ENCODE measurements around the gene ANKRD24.

DNA sequence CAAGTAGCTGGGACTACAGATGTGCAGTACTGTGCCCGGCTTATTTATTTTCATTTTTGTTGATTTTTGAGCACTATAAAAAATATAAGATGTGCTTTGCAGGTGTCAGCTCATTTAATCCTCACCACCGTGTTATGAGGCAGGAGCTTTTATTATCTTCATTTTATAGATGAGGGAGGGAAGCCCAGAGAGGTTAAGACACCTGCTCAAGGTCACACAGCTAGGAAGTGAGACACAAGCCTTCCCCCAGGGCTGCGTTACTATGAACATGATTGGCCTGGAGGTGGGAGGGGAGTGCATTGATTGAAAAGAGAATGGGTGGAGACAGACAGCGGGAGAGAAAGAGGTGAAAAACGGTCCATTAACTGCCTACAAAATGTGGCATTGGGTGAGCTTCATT lies 7.2 kb downstream of the ANKRD24 start:
- no peak for TF ChIP-seq EZH2phosphoT487 (conservative IDR thresholded peaks at IDR 0.05; ENCODE audit: low read length)
- TF ChIP-seq, protein P1, sequence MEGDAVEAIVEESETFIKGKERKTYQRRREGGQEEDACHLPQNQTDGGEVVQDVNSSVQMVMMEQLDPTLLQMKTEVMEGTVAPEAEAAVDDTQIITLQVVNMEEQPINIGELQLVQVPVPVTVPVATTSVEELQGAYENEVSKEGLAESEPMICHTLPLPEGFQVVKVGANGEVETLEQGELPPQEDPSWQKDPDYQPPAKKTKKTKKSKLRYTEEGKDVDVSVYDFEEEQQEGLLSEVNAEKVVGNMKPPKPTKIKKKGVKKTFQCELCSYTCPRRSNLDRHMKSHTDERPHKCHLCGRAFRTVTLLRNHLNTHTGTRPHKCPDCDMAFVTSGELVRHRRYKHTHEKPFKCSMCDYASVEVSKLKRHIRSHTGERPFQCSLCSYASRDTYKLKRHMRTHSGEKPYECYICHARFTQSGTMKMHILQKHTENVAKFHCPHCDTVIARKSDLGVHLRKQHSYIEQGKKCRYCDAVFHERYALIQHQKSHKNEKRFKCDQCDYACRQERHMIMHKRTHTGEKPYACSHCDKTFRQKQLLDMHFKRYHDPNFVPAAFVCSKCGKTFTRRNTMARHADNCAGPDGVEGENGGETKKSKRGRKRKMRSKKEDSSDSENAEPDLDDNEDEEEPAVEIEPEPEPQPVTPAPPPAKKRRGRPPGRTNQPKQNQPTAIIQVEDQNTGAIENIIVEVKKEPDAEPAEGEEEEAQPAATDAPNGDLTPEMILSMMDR (IDR thresholded peaks at IDR 0.05; ENCODE audit: insufficient read depth, low read length, poor library complexity, severe bottlenecking), result no peak
